Measurements from ENCODE around the gene LAG3. TPM values are rescaled to one million over a fixed set of nuclear protein-coding genes. Genes with fewer than 3 reads are reported as not detected.

LAG3 gene
- total RNA-seq, 1 experiment from 2014 or later, result 0.58 TPM

GRCh38 chr12:6777386-6777785 is 5.1 kb downstream of the LAG3 start:
- DNase-seq (ENCODE audit: unreplicated experiment), result no peak
- no peaks in the 10 kb centered on the region for H3K9me3 Mint-ChIP-seq (ENCODE audit: unreplicated experiment)
- CTCF ChIA-PET, result interaction anchor here (0.6 to 7.4 kb wide), 10 partner anchors 11 to 271 kb away, joined by 3 to 110 read pairs (median 8); partner anchors contain the start of genes MLF2, PTMS and SPSB2
- BruUV-seq (replicated peaks), result no TSS peak
- POLR2A ChIA-PET, result interaction anchor here (0.7 to 1.8 kb wide), 3 partner anchors 9 to 164 kb away, joined by 3 to 10 read pairs (median 3); partner anchors contain the start of gene MLF2
- intact Hi-C loops (cut with micrococcal nuclease), result loop anchor here (5.0 kb wide), 1 partner anchor 210 kb away; the partner anchor contains the start of gene NOP2
- no peaks in the 10 kb centered on the region for H3K27me3 Mint-ChIP-seq (ENCODE audit: insufficient read depth, unreplicated experiment)
- peaks cover 10% of the 10 kb centered on the region for H3K4me1 Mint-ChIP-seq (ENCODE audit: insufficient read depth, unreplicated experiment)
- H3K27ac Mint-ChIP-seq (ENCODE audit: low read depth, unreplicated experiment), result no peak overlapping the region
- no peaks in the 10 kb centered on the region for H3K36me3 Mint-ChIP-seq (ENCODE audit: insufficient read depth, unreplicated experiment)
- TF ChIP-seq, protein P1, sequence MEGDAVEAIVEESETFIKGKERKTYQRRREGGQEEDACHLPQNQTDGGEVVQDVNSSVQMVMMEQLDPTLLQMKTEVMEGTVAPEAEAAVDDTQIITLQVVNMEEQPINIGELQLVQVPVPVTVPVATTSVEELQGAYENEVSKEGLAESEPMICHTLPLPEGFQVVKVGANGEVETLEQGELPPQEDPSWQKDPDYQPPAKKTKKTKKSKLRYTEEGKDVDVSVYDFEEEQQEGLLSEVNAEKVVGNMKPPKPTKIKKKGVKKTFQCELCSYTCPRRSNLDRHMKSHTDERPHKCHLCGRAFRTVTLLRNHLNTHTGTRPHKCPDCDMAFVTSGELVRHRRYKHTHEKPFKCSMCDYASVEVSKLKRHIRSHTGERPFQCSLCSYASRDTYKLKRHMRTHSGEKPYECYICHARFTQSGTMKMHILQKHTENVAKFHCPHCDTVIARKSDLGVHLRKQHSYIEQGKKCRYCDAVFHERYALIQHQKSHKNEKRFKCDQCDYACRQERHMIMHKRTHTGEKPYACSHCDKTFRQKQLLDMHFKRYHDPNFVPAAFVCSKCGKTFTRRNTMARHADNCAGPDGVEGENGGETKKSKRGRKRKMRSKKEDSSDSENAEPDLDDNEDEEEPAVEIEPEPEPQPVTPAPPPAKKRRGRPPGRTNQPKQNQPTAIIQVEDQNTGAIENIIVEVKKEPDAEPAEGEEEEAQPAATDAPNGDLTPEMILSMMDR (IDR thresholded peaks at IDR 0.05; ENCODE audit: unreplicated experiment), result no peak
- H3K4me3 Mint-ChIP-seq (ENCODE audit: unreplicated experiment), result no peak overlapping the region

DNA sequence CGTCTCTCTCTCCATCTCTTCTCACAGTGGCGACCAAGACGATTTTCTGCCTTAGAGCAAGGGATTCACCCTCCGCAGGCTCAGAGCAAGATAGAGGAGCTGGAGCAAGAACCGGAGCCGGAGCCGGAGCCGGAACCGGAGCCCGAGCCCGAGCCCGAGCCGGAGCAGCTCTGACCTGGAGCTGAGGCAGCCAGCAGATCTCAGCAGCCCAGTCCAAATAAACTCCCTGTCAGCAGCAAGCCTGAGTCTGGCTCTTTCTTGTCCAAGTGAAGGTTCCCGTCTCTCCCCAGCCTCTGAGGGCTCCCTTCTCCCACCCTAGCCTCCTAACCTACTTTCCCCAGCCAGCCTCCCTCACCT is 5.9 kb downstream of the LAG3 start:
- intact Hi-C loops (cut with micrococcal nuclease), result loop anchor here (5.0 kb wide), 1 partner anchor 211 kb away; the partner anchor contains the start of gene NOP2
- peaks cover 10% of the 10 kb centered on the region for H3K4me1 Mint-ChIP-seq (ENCODE audit: insufficient read depth, unreplicated experiment)

GRCh38 chr12:6778574-6779550 is 6.5 kb downstream of the LAG3 start:
- CTCF ChIA-PET, result interaction anchor here (0.6 to 7.4 kb wide), 29 partner anchors 9 to 1248 kb away, joined by 3 to 110 read pairs (median 4); partner anchors contain the start of genes MLF2 and PTMS
- H3K4me3 Mint-ChIP-seq (ENCODE audit: unreplicated experiment), result peak overlapping the region; percentile 65
- peak; percentile 94 for DNase-seq (ENCODE audit: unreplicated experiment)
- POLR2A ChIA-PET, result interaction anchor here (1.0 to 1.8 kb wide), 3 partner anchors 25 to 55 kb away, joined by 5 to 10 read pairs (median 5); partner anchors contain the start of genes COPS7A and MLF2
- BruUV-seq (replicated peaks), result no TSS peak
- peaks cover 10% of the 10 kb centered on the region for H3K4me1 Mint-ChIP-seq (ENCODE audit: insufficient read depth, unreplicated experiment)
- no peaks in the 10 kb centered on the region for H3K9me3 Mint-ChIP-seq (ENCODE audit: unreplicated experiment)
- TF ChIP-seq, protein P1 (IDR thresholded peaks at IDR 0.05; ENCODE audit: unreplicated experiment), result peak; percentile 94
- no peak overlapping the region for H3K27ac Mint-ChIP-seq (ENCODE audit: low read depth, unreplicated experiment)
- H3K36me3 Mint-ChIP-seq (ENCODE audit: insufficient read depth, unreplicated experiment), result no peaks in the 10 kb centered on the region
- intact Hi-C loops (cut with micrococcal nuclease), result loop anchor here (1.0 to 5.0 kb wide), 5 partner anchors 12 to 212 kb away; partner anchors contain the start of genes MLF2 and NOP2
- H3K27me3 Mint-ChIP-seq (ENCODE audit: insufficient read depth, unreplicated experiment), result no peaks in the 10 kb centered on the region

More for the DNA sequence above, 5.9 kb downstream of the LAG3 start:
- no peaks in the 10 kb centered on the region for H3K27me3 Mint-ChIP-seq (ENCODE audit: insufficient read depth, unreplicated experiment)
- H3K36me3 Mint-ChIP-seq (ENCODE audit: insufficient read depth, unreplicated experiment), result no peaks in the 10 kb centered on the region
- BruUV-seq (replicated peaks), result no TSS peak
- TF ChIP-seq, protein P1 (IDR thresholded peaks at IDR 0.05; ENCODE audit: unreplicated experiment), result no peak
- H3K27ac Mint-ChIP-seq (ENCODE audit: low read depth, unreplicated experiment), result no peak overlapping the region
- no peak for DNase-seq (ENCODE audit: unreplicated experiment)
- ChIA-PET CTCF (interaction anchor here (0.6 to 7.4 kb wide), 25 partner anchors 11 to 1249 kb away, joined by 3 to 110 read pairs (median 4); partner anchors contain the start of genes MLF2 and PTMS), POLR2A (interaction anchor here (1.0 to 1.8 kb wide), 2 partner anchors 24 to 25 kb away, joined by 5 to 10 read pairs; partner anchors contain the start of gene MLF2)
- H3K4me3 Mint-ChIP-seq (ENCODE audit: unreplicated experiment), result no peak overlapping the region
- no peaks in the 10 kb centered on the region for H3K9me3 Mint-ChIP-seq (ENCODE audit: unreplicated experiment)
